H9 (cell line): Measurements from ENCODE around the gene CDK6. TPM values are rescaled to one million over a fixed set of nuclear protein-coding genes. Genes with fewer than 3 reads are reported as not detected.

Experiments
- DNase-seq: peaks from one replicate; pipeline ENCODE4 v3.0.0-alpha.2; 2017
- H2AFZ ChIP-seq: one replicate; pipeline ENCODE4 v1.6.1; 2013; ENCODE audit warnings: mild to moderate bottlenecking, low read length, control low read depth, moderate library complexity
- H2AK5ac ChIP-seq: 2 replicates; pipeline ENCODE4 v1.6.1; 2013; ENCODE audit warnings: low read length, control low read depth, mixed read lengths; ENCODE audit not compliant: insufficient read length
- H2BK120ac ChIP-seq: one replicate; pipeline ENCODE4 v1.6.1; 2013; ENCODE audit warnings: low read depth, mild to moderate bottlenecking, low read length, control low read depth, inconsistent platforms; ENCODE audit not compliant: poor library complexity, severe bottlenecking
- H2BK12ac ChIP-seq: 2 replicates; pipeline ENCODE4 v1.6.1; 2013; ENCODE audit warnings: low read length, control low read depth, mixed read lengths, low read depth; ENCODE audit not compliant: insufficient read length
- H2BK15ac ChIP-seq: 2 replicates; pipeline ENCODE4 v1.6.1; 2013; ENCODE audit warnings: low read depth, low read length, control low read depth
- H2BK20ac ChIP-seq: one replicate; pipeline ENCODE4 v1.6.1; 2013; ENCODE audit warnings: low read depth, mild to moderate bottlenecking, low read length, control low read depth, inconsistent platforms; ENCODE audit not compliant: poor library complexity, severe bottlenecking
- H2BK5ac ChIP-seq: 2 replicates; pipeline ENCODE4 v1.6.1; 2013; ENCODE audit warnings: low read length, control low read depth, mixed read lengths; ENCODE audit not compliant: insufficient read length
- H3K14ac ChIP-seq: 2 replicates; pipeline ENCODE4 v1.6.1; 2013; ENCODE audit warnings: low read length, control low read depth; ENCODE audit not compliant: insufficient read depth
- H3K18ac ChIP-seq: 2 replicates; pipeline ENCODE4 v1.6.1; 2013; ENCODE audit warnings: low read depth, mild to moderate bottlenecking, mixed read lengths, low read length, control low read depth; ENCODE audit not compliant: insufficient read length
- H3K23ac ChIP-seq: 2 replicates; pipeline ENCODE4 v1.6.1; 2013; ENCODE audit warnings: low read length, control low read depth, mixed read lengths, low read depth; ENCODE audit not compliant: insufficient read length
- H3K23me2 ChIP-seq: 2 replicates; pipeline ENCODE4 v1.6.1; 2013; ENCODE audit warnings: low read depth, mild to moderate bottlenecking, mixed read lengths, low read length, control low read depth; ENCODE audit not compliant: insufficient read length, poor library complexity, severe bottlenecking
- H3K27ac ChIP-seq: 2 replicates; pipeline ENCODE4 v1.5.1; 2013; ENCODE audit warnings: low read length, control low read depth, mixed read lengths, low read depth; ENCODE audit not compliant: insufficient read length
- H3K27me3 ChIP-seq: 2 replicates; pipeline ENCODE4 v1.6.1; 2013; ENCODE audit warnings: low read length, control low read depth, inconsistent platforms; ENCODE audit not compliant: insufficient read depth
- H3K4ac ChIP-seq: 2 replicates; pipeline ENCODE4 v1.6.1; 2013; ENCODE audit warnings: low read depth, mild to moderate bottlenecking, control low read depth, inconsistent platforms, low read length, moderate library complexity
- H3K4me1 ChIP-seq: 2 replicates; pipeline ENCODE4 v1.6.1; 2013; ENCODE audit warnings: low read length, control low read depth, inconsistent platforms; ENCODE audit not compliant: insufficient read depth
- H3K4me2 ChIP-seq: 2 replicates; pipeline ENCODE4 v1.6.1; 2013; ENCODE audit warnings: low read length, control low read depth, mixed read lengths; ENCODE audit not compliant: insufficient read length, insufficient read depth
- H3K56ac ChIP-seq: 2 replicates; pipeline ENCODE4 v1.6.1; 2013; ENCODE audit warnings: low read depth, mild to moderate bottlenecking, mixed read lengths, low read length, control low read depth; ENCODE audit not compliant: insufficient read length
- H3K79me1 ChIP-seq: 2 replicates; pipeline ENCODE4 v1.6.1; 2013; ENCODE audit warnings: low read depth, mild to moderate bottlenecking, moderate library complexity, low read length, control low read depth, inconsistent platforms; ENCODE audit not compliant: insufficient read depth, poor library complexity, severe bottlenecking
- H3K79me2 ChIP-seq: 2 replicates; pipeline ENCODE4 v1.6.1; 2013; ENCODE audit warnings: low read length, control low read depth, inconsistent platforms; ENCODE audit not compliant: insufficient read depth
- H3K9ac ChIP-seq: 2 replicates; pipeline ENCODE4 v1.6.1; 2013; ENCODE audit warnings: low read length, control low read depth, mixed read lengths; ENCODE audit not compliant: insufficient read length; ENCODE audit errors: extremely low read depth
- H3K9me3 ChIP-seq: one replicate; pipeline ENCODE4 v1.6.1; 2013; ENCODE audit warnings: low read depth, low read length, inconsistent platforms; ENCODE audit not compliant: control insufficient read depth
- H3T11ph ChIP-seq: one replicate; pipeline ENCODE4 v1.6.1; 2013; ENCODE audit warnings: mild to moderate bottlenecking, low read length, control low read depth, inconsistent platforms
- H4K20me1 ChIP-seq: one replicate; pipeline ENCODE4 v1.6.1; 2013; ENCODE audit not compliant: control insufficient read depth, insufficient read length, insufficient read depth
- H4K5ac ChIP-seq: 2 replicates; pipeline ENCODE4 v1.6.1; 2013; ENCODE audit warnings: low read depth, mild to moderate bottlenecking, mixed read lengths, low read length, control low read depth; ENCODE audit not compliant: insufficient read length
- H4K8ac ChIP-seq: replicated peaks from 2 replicates; pipeline ENCODE4 v1.6.1; 2013; ENCODE audit warnings: low read length, control low read depth, mixed read lengths, low read depth; ENCODE audit not compliant: insufficient read length
- H4K91ac ChIP-seq: 2 replicates; pipeline ENCODE4 v1.6.1; 2013; ENCODE audit warnings: low read depth, mild to moderate bottlenecking, moderate library complexity, mixed read lengths, low read length, control low read depth; ENCODE audit not compliant: insufficient read length
- H3K27ac Mint-ChIP-seq, 3 experiments: 2 replicates in 2 of 3; 3 replicates in 1 of 3; pipeline ENCODE4 v1.8.0; 2020 to 2021; ENCODE audit warnings: mixed read lengths in 3 of 3, mild to moderate bottlenecking in 1 of 3, moderate library complexity in 1 of 3
- H3K27me3 Mint-ChIP-seq: 2 replicates; pipeline ENCODE4 v1.8.0; 2021; ENCODE audit warnings: low read depth, mild to moderate bottlenecking, moderate library complexity, mixed read lengths
- H3K36me3 Mint-ChIP-seq, 3 experiments: 2 replicates in 2 of 3; 3 replicates in 1 of 3; pipeline ENCODE4 v1.8.0; 2020 to 2021; ENCODE audit warnings: low read depth in 3 of 3, mixed read lengths in 3 of 3; ENCODE audit not compliant: insufficient read depth in 1 of 3
- H3K4me1 Mint-ChIP-seq, 2 experiments: 2 replicates each; pipeline ENCODE4 v1.8.0; 2020; ENCODE audit warnings: mixed read lengths in 2 of 2
- H3K4me3 Mint-ChIP-seq, 2 experiments: 2 replicates in 1 of 2; 3 replicates in 1 of 2; pipeline ENCODE4 v1.8.0; 2020 to 2021; ENCODE audit warnings: mild to moderate bottlenecking in 2 of 2, mixed read lengths in 2 of 2, moderate library complexity in 1 of 2
- H3K9me3 Mint-ChIP-seq, 2 experiments: 2 replicates in 1 of 2; 3 replicates in 1 of 2; pipeline ENCODE4 v1.8.0; 2020; ENCODE audit warnings: mild to moderate bottlenecking in 2 of 2, mixed read lengths in 2 of 2, moderate library complexity in 1 of 2
- WGBS: extraction: QIAGEN DNeasy Blood & Tissue Kit; methylation state at CpG from one replicate; pipeline ENCODE4 v1.1.7; 2013; ENCODE audit warnings: missing lambda C conversion rate, low lambda C conversion rate, mixed read lengths; ENCODE audit not compliant: insufficient read length; ENCODE audit errors: extremely low coverage; 5-methylcytosine and 5-hydroxymethylcytosine counted together
- total RNA-seq: library from RNA; stranded (reverse); gene quantifications from 2 replicates; pipeline ENCODE4 v1.2.1, GENCODE V29; 2021
- TF ChIP-seq, protein P1 (sequence below): fragments of 200-600 bp; sonication (generic); conservative IDR thresholded peaks from 3 replicates; pipeline ENCODE4 v1.8.0; 2021; ENCODE audit warnings: antibody characterized with exemption, mild to moderate bottlenecking

The CDK6 gene
- total RNA-seq, 1 experiment from 2014 or later = 30.0 TPM

DNA sequence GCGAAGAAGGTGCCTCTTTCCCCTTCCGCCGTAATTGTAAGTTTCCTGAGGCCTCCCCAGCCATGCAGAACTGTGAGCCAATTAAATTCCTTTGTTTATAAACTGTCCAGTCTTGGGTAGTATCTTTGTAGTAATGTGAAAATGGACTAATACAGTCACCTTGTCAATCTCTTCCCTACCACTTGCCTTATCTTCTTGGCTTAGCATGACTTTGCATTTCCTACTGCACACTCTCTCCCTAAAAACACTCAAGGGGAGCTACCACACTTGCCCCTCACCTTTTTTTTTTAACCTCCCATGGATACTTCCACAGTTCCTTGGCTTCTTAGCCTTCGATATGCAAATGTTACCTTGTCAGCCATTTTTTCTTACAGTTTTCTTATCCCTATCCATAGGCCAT is 7.4 kb upstream of the CDK6 start:
- Histone ChIP-seq H4K20me1 (no peaks in the 10 kb centered on the region), H4K91ac (no peak overlapping the region), H3K56ac (no peak overlapping the region), H3K79me1 (no peaks in the 10 kb centered on the region), H3K9ac (no peak overlapping the region), H3K23me2 (no peaks in the 10 kb centered on the region), H3K4me1 (no peaks in the 10 kb centered on the region), H3K18ac (no peak overlapping the region), H3T11ph (no peak overlapping the region), H3K4ac (no peak overlapping the region), H2BK5ac (no peak overlapping the region), H3K4me2 (no peak overlapping the region), H3K14ac (no peak overlapping the region), H2BK15ac (no peak overlapping the region), H2BK20ac (no peak overlapping the region), H2BK12ac (no peak overlapping the region), H4K8ac (no peak overlapping the region), H4K5ac (no peak overlapping the region), H3K79me2 (no peaks in the 10 kb centered on the region), H3K27ac (no peak overlapping the region), H3K27me3 (no peaks in the 10 kb centered on the region), H3K23ac (no peak overlapping the region), H3K9me3 (no peaks in the 10 kb centered on the region), H2AK5ac (no peak overlapping the region), H2AFZ (no peak overlapping the region), H2BK120ac (no peak overlapping the region)
- TF ChIP-seq, protein P1, sequence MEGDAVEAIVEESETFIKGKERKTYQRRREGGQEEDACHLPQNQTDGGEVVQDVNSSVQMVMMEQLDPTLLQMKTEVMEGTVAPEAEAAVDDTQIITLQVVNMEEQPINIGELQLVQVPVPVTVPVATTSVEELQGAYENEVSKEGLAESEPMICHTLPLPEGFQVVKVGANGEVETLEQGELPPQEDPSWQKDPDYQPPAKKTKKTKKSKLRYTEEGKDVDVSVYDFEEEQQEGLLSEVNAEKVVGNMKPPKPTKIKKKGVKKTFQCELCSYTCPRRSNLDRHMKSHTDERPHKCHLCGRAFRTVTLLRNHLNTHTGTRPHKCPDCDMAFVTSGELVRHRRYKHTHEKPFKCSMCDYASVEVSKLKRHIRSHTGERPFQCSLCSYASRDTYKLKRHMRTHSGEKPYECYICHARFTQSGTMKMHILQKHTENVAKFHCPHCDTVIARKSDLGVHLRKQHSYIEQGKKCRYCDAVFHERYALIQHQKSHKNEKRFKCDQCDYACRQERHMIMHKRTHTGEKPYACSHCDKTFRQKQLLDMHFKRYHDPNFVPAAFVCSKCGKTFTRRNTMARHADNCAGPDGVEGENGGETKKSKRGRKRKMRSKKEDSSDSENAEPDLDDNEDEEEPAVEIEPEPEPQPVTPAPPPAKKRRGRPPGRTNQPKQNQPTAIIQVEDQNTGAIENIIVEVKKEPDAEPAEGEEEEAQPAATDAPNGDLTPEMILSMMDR = no peak
- Mint-ChIP-seq H3K27ac (no peak overlapping the region), H3K4me1 (peaks cover 5 to 10% of the 10 kb centered on the region in 2 experiments), H3K36me3 (no peaks in the 10 kb centered on the region), H3K27me3 (peaks cover 46% of the 10 kb centered on the region), H3K4me3 (no peak overlapping the region), H3K9me3 (no peaks in the 10 kb centered on the region)
- no CpG with 5 or more reads among the region's 4 CpGs for WGBS
- DNase-seq = no peak
